ENCODE measurements around the gene HNRNPA1. TPM values are rescaled to one million over a fixed set of nuclear protein-coding genes. Genes with fewer than 3 reads are reported as not detected.
"Not testable (repeated sequence)": the region's sequence is repeated elsewhere in the genome, so short reads cannot be mapped to it uniquely, and the experiment has no call there.

The HNRNPA1 gene
- total and polyA plus RNA-seq, 2 donors (not counting 1 experiment from before 2014, with no cell fraction given): 311 to 1,057 TPM

- H3K4me2 ChIP-seq (ENCODE audit: extremely low read depth, insufficient read depth, low read length): no peak overlapping the region
- no peaks in the 10 kb centered on the region for H3K9me3 ChIP-seq (ENCODE audit: control insufficient read depth, insufficient read depth, low read depth, low read length)
- H3K36me3 ChIP-seq (ENCODE audit: control insufficient read depth, insufficient read depth, low read length): no peaks in the 10 kb centered on the region
- no peak overlapping the region for H3K27ac ChIP-seq (ENCODE audit: insufficient read depth, low read length)
- peaks cover 4% of the 10 kb centered on the region for H3K4me1 ChIP-seq (ENCODE audit: control insufficient read depth, extremely low read depth, insufficient read depth, low read length)
- H3K27me3 ChIP-seq (ENCODE audit: control insufficient read depth, insufficient read depth, low read length): peaks cover 15% of the 10 kb centered on the region
- H3K4me3 ChIP-seq (replicated peaks in 1 of 4; ENCODE audit: control extremely low read depth in 1 of 4, insufficient read depth in 1 of 4, low read depth in 3 of 4, low read length in 4 of 4): no peak overlapping the region
- peak; percentile 55 to 67 for DNase-seq (ENCODE audit: low read depth in 2 of 2)
- H4K20me1 ChIP-seq (ENCODE audit: control insufficient read depth, extremely low read depth, insufficient read depth, low read length): no peaks in the 10 kb centered on the region
- TF ChIP-seq EZH2 (IDR thresholded peaks at IDR 0.05; ENCODE audit: low read length, missing control alignments) (no peak), CTCF (conservative IDR thresholded peaks at IDR 0.05 in 1 of 2, IDR thresholded peaks at IDR 0.05 in 1 of 2; ENCODE audit: low read depth in 1 of 2, low read length in 2 of 2) (no peak)
- no peaks in the 10 kb centered on the region for H3K79me2 ChIP-seq (ENCODE audit: control insufficient read depth, insufficient read depth, low read length)
- no peak overlapping the region for H2AFZ ChIP-seq (ENCODE audit: low read length)
- H3K9ac ChIP-seq (ENCODE audit: insufficient read depth, low read length): no peak overlapping the region
Observed at GRCh38 chr12:54306925-54307741, 26.6 kb downstream of the HNRNPA1 start.

GRCh38 chr12:54311051-54311450 is 30.5 kb downstream of the HNRNPA1 start:
- TF ChIP-seq CTCF (conservative IDR thresholded peaks at IDR 0.05 in 1 of 2, IDR thresholded peaks at IDR 0.05 in 1 of 2; ENCODE audit: low read depth in 1 of 2, low read length in 2 of 2) (no peak), EZH2 (IDR thresholded peaks at IDR 0.05; ENCODE audit: low read length, missing control alignments) (no peak)
- no peaks in the 10 kb centered on the region for H3K79me2 ChIP-seq (ENCODE audit: control insufficient read depth, insufficient read depth, low read length)
- no peaks in the 10 kb centered on the region for H3K4me1 ChIP-seq (ENCODE audit: control insufficient read depth, extremely low read depth, insufficient read depth, low read length)
- no peak overlapping the region for H3K4me2 ChIP-seq (ENCODE audit: extremely low read depth, insufficient read depth, low read length)
- H2AFZ ChIP-seq (ENCODE audit: low read length): no peak overlapping the region
- no peaks in the 10 kb centered on the region for H3K36me3 ChIP-seq (ENCODE audit: control insufficient read depth, insufficient read depth, low read length)
- DNase-seq (ENCODE audit: low read depth in 2 of 2): no peak
- no peaks in the 10 kb centered on the region for H3K9me3 ChIP-seq (ENCODE audit: control insufficient read depth, insufficient read depth, low read depth, low read length)
- no peak overlapping the region for H3K27ac ChIP-seq (ENCODE audit: insufficient read depth, low read length)
- H4K20me1 ChIP-seq (ENCODE audit: control insufficient read depth, extremely low read depth, insufficient read depth, low read length): no peaks in the 10 kb centered on the region
- H3K27me3 ChIP-seq (ENCODE audit: control insufficient read depth, insufficient read depth, low read length): no peaks in the 10 kb centered on the region
- H3K9ac ChIP-seq (ENCODE audit: insufficient read depth, low read length): no peak overlapping the region
- no peak overlapping the region for H3K4me3 ChIP-seq (replicated peaks in 1 of 4; ENCODE audit: control extremely low read depth in 1 of 4, insufficient read depth in 1 of 4, low read depth in 3 of 4, low read length in 4 of 4)

- not testable (repeated sequence) for H3K9me3 ChIP-seq (ENCODE audit: control insufficient read depth, insufficient read depth, low read depth, low read length); H3K36me3 ChIP-seq (ENCODE audit: control insufficient read depth, insufficient read depth, low read length); H3K27ac ChIP-seq (ENCODE audit: insufficient read depth, low read length); H4K20me1 ChIP-seq (ENCODE audit: control insufficient read depth, extremely low read depth, insufficient read depth, low read length); H3K4me3 ChIP-seq (replicated peaks in 1 of 4; ENCODE audit: control extremely low read depth in 1 of 4, insufficient read depth in 1 of 4, low read depth in 3 of 4, low read length in 4 of 4); H3K27me3 ChIP-seq (ENCODE audit: control insufficient read depth, insufficient read depth, low read length); H3K79me2 ChIP-seq (ENCODE audit: control insufficient read depth, insufficient read depth, low read length); H3K4me2 ChIP-seq (ENCODE audit: extremely low read depth, insufficient read depth, low read length); DNase-seq (ENCODE audit: low read depth in 2 of 2); H3K9ac ChIP-seq (ENCODE audit: insufficient read depth, low read length); H3K4me1 ChIP-seq (ENCODE audit: control insufficient read depth, extremely low read depth, insufficient read depth, low read length); H2AFZ ChIP-seq (ENCODE audit: low read length)
Observed at GRCh38 chr12:54312309-54312708, 31.8 kb downstream of the HNRNPA1 start.
